ENCODE results near the gene KLK3. TPM values are rescaled to one million over a fixed set of nuclear protein-coding genes. Genes with fewer than 3 reads are reported as not detected.

KLK3 gene
- total RNA-seq, 2 donors from 2014 or later: not detected

- Mint-ChIP-seq H3K27ac (peak overlapping the region; percentile 43), H3K27me3 (peaks cover 21% of the 10 kb centered on the region), H3K4me1 (peaks cover 10% of the 10 kb centered on the region), H3K36me3 (ENCODE audit: low read depth) (peaks cover 7% of the 10 kb centered on the region), H3K4me3 (no peak overlapping the region)
- no peaks in the 10 kb centered on the region for H3K9me3 ChIP-seq (ENCODE audit: control insufficient read depth, low read length, poor library complexity, severe bottlenecking)
- DNase-seq: peak in 1 of 3 donors; percentile 18
- ATAC-seq: no peak
These were observed 51.5 kb downstream of the KLK3 start for GRCh38 chr19:50906217-50906616.

GRCh38 chr19:50908336-50908735, 53.6 kb downstream of the KLK3 start:
- H3K9me3 ChIP-seq (ENCODE audit: control insufficient read depth, low read length, poor library complexity, severe bottlenecking): no peaks in the 10 kb centered on the region
- ATAC-seq (no peak), DNase-seq (no peak)
- peaks cover 10% of the 10 kb centered on the region for H3K36me3 Mint-ChIP-seq (ENCODE audit: low read depth)
- peaks cover 21% of the 10 kb centered on the region for H3K27me3 Mint-ChIP-seq
- no peak overlapping the region for H3K27ac Mint-ChIP-seq
- H3K4me1 Mint-ChIP-seq: peaks cover 13% of the 10 kb centered on the region
- H3K4me3 Mint-ChIP-seq: no peak overlapping the region

- no peak overlapping the region for H3K27ac Mint-ChIP-seq
- H3K9me3 ChIP-seq (ENCODE audit: control insufficient read depth, low read length, poor library complexity, severe bottlenecking): no peaks in the 10 kb centered on the region
- peaks cover 15% of the 10 kb centered on the region for H3K27me3 Mint-ChIP-seq
- H3K36me3 Mint-ChIP-seq (ENCODE audit: low read depth): peaks cover 10% of the 10 kb centered on the region
- peak overlapping the region; percentile 25 for H3K4me3 Mint-ChIP-seq
- DNase-seq (no peak), ATAC-seq (peak; percentile 33)
- peaks cover 13% of the 10 kb centered on the region for H3K4me1 Mint-ChIP-seq
These were observed 54.7 kb downstream of the KLK3 start for GRCh38 chr19:50909240-50910070.

Other genes with a start within 250 kb of the KLK3 start
- gene SYT3, start 215.0 kb upstream of the KLK3 start, total RNA-seq: not detected
- gene C19orf81, start 205.5 kb upstream of the KLK3 start, total RNA-seq: not detected
- gene SHANK1, start 135.1 kb upstream of the KLK3 start, total RNA-seq: not detected
- under 1 TPM in 1 of 2 donors, not detected in 1; 0.39 TPM for gene CLEC11A, start 131.6 kb upstream of the KLK3 start, total RNA-seq
- gene GPR32, start 84.5 kb upstream of the KLK3 start, total RNA-seq: not detected
- not detected for gene ACP4, start 64.5 kb upstream of the KLK3 start, total RNA-seq
- gene KLK1, start 31.1 kb upstream of the KLK3 start, total RNA-seq: not detected
- gene KLK15, start 21.3 kb upstream of the KLK3 start, total RNA-seq: not detected
- not detected for gene KLK2, start 18.5 kb downstream of the KLK3 start, total RNA-seq
- not detected for gene KLK4, start 56.5 kb downstream of the KLK3 start, total RNA-seq
- gene KLK5, start 98.1 kb downstream of the KLK3 start, total RNA-seq: not detected
- not detected for gene KLK6, start 114.7 kb downstream of the KLK3 start, total RNA-seq
- gene KLK7, start 129.0 kb downstream of the KLK3 start, total RNA-seq: not detected
- not detected for gene KLK8, start 146.7 kb downstream of the KLK3 start, total RNA-seq
- not detected for gene KLK10, start 164.8 kb downstream of the KLK3 start, total RNA-seq
- not detected for gene KLK11, start 171.7 kb downstream of the KLK3 start, total RNA-seq
- gene KLK12, start 180.1 kb downstream of the KLK3 start, total RNA-seq: not detected
- gene KLK13, start 210.2 kb downstream of the KLK3 start, total RNA-seq: not detected
- gene KLK14, start 228.0 kb downstream of the KLK3 start, total RNA-seq: under 1 TPM; 0.32 to 0.39 TPM